Stomach (tissue), 4 donors: Measurements from ENCODE around the gene BPIFA1.

Source experiments
- POLR2A ChIP-seq, 4 donors: fragments of 450-650 bp; IDR thresholded peaks; one replicate each; pipeline ENCODE4 v1.6.1; 2016; ENCODE audit warnings: antibody characterized with exemption in 4 of 4, control low read depth in 2 of 4, mild to moderate bottlenecking in 1 of 4, moderate library complexity in 1 of 4
- TF ChIP-seq, protein P1 (sequence below), 7 experiments: fragments of 450-650 bp in 4 of 7; fragments of 200-600 bp in 3 of 7; sonication (generic) in 3 of 7; IDR thresholded peaks; one replicate each; pipeline ENCODE4 v1.5.1; 2016 to 2019; ENCODE audit warnings: antibody characterized with exemption in 7 of 7, control low read depth in 2 of 7, mild to moderate bottlenecking in 1 of 7

DNA sequence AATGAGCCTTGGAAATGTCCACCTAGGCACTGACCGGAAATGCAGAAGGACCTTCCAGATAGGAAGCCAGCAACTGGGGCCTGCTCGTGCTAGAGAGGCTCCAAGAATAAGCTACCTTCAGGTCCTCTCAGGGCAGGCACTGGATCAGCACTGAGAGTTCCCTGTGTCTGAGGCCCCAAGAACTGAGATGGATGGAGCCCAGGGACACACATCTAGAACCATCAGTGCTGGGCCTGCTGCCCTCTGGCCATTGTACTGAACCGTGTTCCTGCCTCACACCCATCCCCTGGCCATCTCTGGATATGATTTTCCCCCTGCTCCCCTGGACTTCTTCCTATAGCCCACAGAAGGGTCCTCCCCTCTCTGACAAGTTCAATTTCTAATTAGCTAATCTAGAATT lies 10.3 kb downstream of the BPIFA1 start:
- TF ChIP-seq, protein P1, sequence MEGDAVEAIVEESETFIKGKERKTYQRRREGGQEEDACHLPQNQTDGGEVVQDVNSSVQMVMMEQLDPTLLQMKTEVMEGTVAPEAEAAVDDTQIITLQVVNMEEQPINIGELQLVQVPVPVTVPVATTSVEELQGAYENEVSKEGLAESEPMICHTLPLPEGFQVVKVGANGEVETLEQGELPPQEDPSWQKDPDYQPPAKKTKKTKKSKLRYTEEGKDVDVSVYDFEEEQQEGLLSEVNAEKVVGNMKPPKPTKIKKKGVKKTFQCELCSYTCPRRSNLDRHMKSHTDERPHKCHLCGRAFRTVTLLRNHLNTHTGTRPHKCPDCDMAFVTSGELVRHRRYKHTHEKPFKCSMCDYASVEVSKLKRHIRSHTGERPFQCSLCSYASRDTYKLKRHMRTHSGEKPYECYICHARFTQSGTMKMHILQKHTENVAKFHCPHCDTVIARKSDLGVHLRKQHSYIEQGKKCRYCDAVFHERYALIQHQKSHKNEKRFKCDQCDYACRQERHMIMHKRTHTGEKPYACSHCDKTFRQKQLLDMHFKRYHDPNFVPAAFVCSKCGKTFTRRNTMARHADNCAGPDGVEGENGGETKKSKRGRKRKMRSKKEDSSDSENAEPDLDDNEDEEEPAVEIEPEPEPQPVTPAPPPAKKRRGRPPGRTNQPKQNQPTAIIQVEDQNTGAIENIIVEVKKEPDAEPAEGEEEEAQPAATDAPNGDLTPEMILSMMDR (IDR thresholded peaks at IDR 0.05): no peak
- no peak for TF ChIP-seq POLR2A (IDR thresholded peaks at IDR 0.05)
